GM21360 (cell line): Measurements from ENCODE around the gene CD200R1.
A peak's percentile ranks its signal among the peaks of the same experiment; 100 is the strongest.
"Not testable (repeated sequence)": the region's sequence is repeated elsewhere in the genome, so short reads cannot be mapped to it uniquely, and the experiment has no call there.

ENCODE experiments used
- ATAC-seq: cut with Tn5 transposase; IDR thresholded peaks from one replicate; pipeline ENCODE4 v1.9.1; 2021; ENCODE audit warnings: mild to moderate bottlenecking, moderate library complexity; ENCODE audit not compliant: unreplicated experiment

Gene CD200R1

GRCh38 chr3:112976001-112976400 lies 1.1 kb upstream of the CD200R1 start:
- ATAC-seq: no peak

- peak; percentile 27 for ATAC-seq
Measured at GRCh38 chr3:112974178-112974517, 755 bp downstream of the CD200R1 start.

GRCh38 chr3:112973325-112974177 lies 1.4 kb downstream of the CD200R1 start:
- peak; percentile 79 for ATAC-seq

- no peak for ATAC-seq
Measured at GRCh38 chr3:112972158-112972557, 2.7 kb downstream of the CD200R1 start.

GRCh38 chr3:112967828-112968227 lies 7.1 kb downstream of the CD200R1 start:
- no peak for ATAC-seq

- no peak for ATAC-seq
Measured at GRCh38 chr3:112967425-112967824, 7.5 kb downstream of the CD200R1 start.

GRCh38 chr3:112966633-112967032 lies 8.3 kb downstream of the CD200R1 start:
- ATAC-seq: no peak

GRCh38 chr3:112965656-112966055 lies 9.2 kb downstream of the CD200R1 start:
- ATAC-seq: no peak

GRCh38 chr3:112963683-112964082 lies 11.2 kb downstream of the CD200R1 start:
- ATAC-seq: no peak

GRCh38 chr3:112958811-112959560 lies 15.9 kb downstream of the CD200R1 start:
- ATAC-seq: no peak

GRCh38 chr3:112956351-112956750 lies 18.6 kb downstream of the CD200R1 start:
- no peak for ATAC-seq

- no peak for ATAC-seq
Measured at GRCh38 chr3:112948346-112948838, 26.5 kb downstream of the CD200R1 start.

- ATAC-seq: no peak
Measured at GRCh38 chr3:112931736-112932521, 43.0 kb downstream of the CD200R1 start.

GRCh38 chr3:112930771-112931170 lies 44.1 kb downstream of the CD200R1 start:
- no peak for ATAC-seq

GRCh38 chr3:112925969-112926368 lies 48.9 kb downstream of the CD200R1 start:
- ATAC-seq: no peak

- ATAC-seq: no peak
Measured at GRCh38 chr3:112925560-112925959, 49.3 kb downstream of the CD200R1 start.

GRCh38 chr3:112919541-112919940 lies 55.4 kb downstream of the CD200R1 start:
- not testable (repeated sequence) for ATAC-seq

- ATAC-seq: peak; percentile 99
Measured at GRCh38 chr3:112908252-112908651, 66.7 kb downstream of the CD200R1 start.

GRCh38 chr3:112904786-112905185 lies 70.1 kb downstream of the CD200R1 start:
- no peak for ATAC-seq

- ATAC-seq: no peak
Measured at GRCh38 chr3:112900113-112900512, 74.8 kb downstream of the CD200R1 start.

GRCh38 chr3:112897791-112898190 lies 77.1 kb downstream of the CD200R1 start:
- ATAC-seq: no peak
